Left kidney (tissue), 2 donors: ENCODE data around the gene CLSTN1. TPM values are rescaled to one million over a fixed set of nuclear protein-coding genes. Genes with fewer than 3 reads are reported as not detected.
"Not testable (repeated sequence)": the region's sequence is repeated elsewhere in the genome, so short reads cannot be mapped to it uniquely, and the experiment has no call there.

Experiments
- DNase-seq: peaks from one replicate; pipeline ENCODE4 v3.0.0-alpha.2; 2013
- polyA plus RNA-seq: library from polyadenylated mRNA; unstranded; fragments of 120-200 nt; gene quantifications from one replicate; pipeline ENCODE4 v1.2.1, GENCODE V29; 2013; ENCODE audit not compliant: insufficient read length

CLSTN1 gene
- polyA plus RNA-seq, 1 donor: 151 TPM

- DNase-seq: no peak
These were observed 56.9 kb downstream of the CLSTN1 start for GRCh38 chr1:9766759-9767442.

- DNase-seq: no peak
These were observed 59.2 kb downstream of the CLSTN1 start for GRCh38 chr1:9764550-9764949.

GRCh38 chr1:9763914-9764313 lies 59.9 kb downstream of the CLSTN1 start:
- no peak for DNase-seq

GRCh38 chr1:9762446-9762845 lies 61.3 kb downstream of the CLSTN1 start:
- not testable (repeated sequence) for DNase-seq

- no peak for DNase-seq
These were observed 61.9 kb downstream of the CLSTN1 start for GRCh38 chr1:9761855-9762254.

GRCh38 chr1:9760824-9761223 lies 62.9 kb downstream of the CLSTN1 start:
- no peak for DNase-seq

GRCh38 chr1:9759939-9760338 lies 63.8 kb downstream of the CLSTN1 start:
- no peak for DNase-seq

GRCh38 chr1:9758559-9759121 lies 65.1 kb downstream of the CLSTN1 start:
- DNase-seq: no peak

GRCh38 chr1:9755441-9755995 lies 68.2 kb downstream of the CLSTN1 start:
- DNase-seq: no peak

- no peak for DNase-seq
These were observed 70.6 kb downstream of the CLSTN1 start for GRCh38 chr1:9753121-9753531.

- DNase-seq: no peak
These were observed 71.8 kb downstream of the CLSTN1 start for GRCh38 chr1:9751971-9752370.

GRCh38 chr1:9749361-9749760 lies 74.4 kb downstream of the CLSTN1 start:
- DNase-seq: no peak

GRCh38 chr1:9748391-9748790 lies 75.4 kb downstream of the CLSTN1 start:
- DNase-seq: not testable (repeated sequence)

- DNase-seq: no peak
These were observed 77.1 kb downstream of the CLSTN1 start for GRCh38 chr1:9746651-9747050.

- no peak for DNase-seq
These were observed 77.6 kb downstream of the CLSTN1 start for GRCh38 chr1:9746211-9746610.

- DNase-seq: no peak
These were observed 79.5 kb downstream of the CLSTN1 start for GRCh38 chr1:9744106-9744799.

GRCh38 chr1:9737671-9738070 lies 86.1 kb downstream of the CLSTN1 start:
- DNase-seq: no peak

GRCh38 chr1:9737057-9737456 lies 86.7 kb downstream of the CLSTN1 start:
- no peak for DNase-seq

GRCh38 chr1:9736241-9736640 lies 87.5 kb downstream of the CLSTN1 start:
- no peak for DNase-seq

GRCh38 chr1:9735800-9736199 lies 88.0 kb downstream of the CLSTN1 start:
- DNase-seq: no peak

- no peak for DNase-seq
These were observed 90.5 kb downstream of the CLSTN1 start for GRCh38 chr1:9733160-9733789.

- no peak for DNase-seq
These were observed 91.4 kb downstream of the CLSTN1 start for GRCh38 chr1:9732123-9732971.
